ENCODE results near the gene MYO5B. TPM values are rescaled to one million over a fixed set of nuclear protein-coding genes. Genes with fewer than 3 reads are reported as not detected.
"Not testable (repeated sequence)": the region's sequence is repeated elsewhere in the genome, so short reads cannot be mapped to it uniquely, and the experiment has no call there.

Gene MYO5B
- polyA plus RNA-seq, 2 donors = 35.3 to 38.5 TPM

GRCh38 chr18:49783631-49784030 lies 411.3 kb downstream of the MYO5B start:
- not testable (repeated sequence) for H3K27me3 ChIP-seq (ENCODE audit: control insufficient read depth in 1 of 2, insufficient read depth in 2 of 2, low read length in 2 of 2); H3K4me1 ChIP-seq (ENCODE audit: control insufficient read depth in 2 of 2, insufficient read depth in 2 of 2, low read length in 1 of 2); H3K4me3 ChIP-seq (ENCODE audit: low read depth in 1 of 2, low read length in 2 of 2); H3K27ac ChIP-seq (ENCODE audit: low read depth in 2 of 2, low read length in 1 of 2); H3K9me3 ChIP-seq (ENCODE audit: control insufficient read depth in 2 of 2, insufficient read depth in 1 of 2, low read depth in 1 of 2, low read length in 1 of 2); H3K36me3 ChIP-seq (ENCODE audit: control insufficient read depth in 2 of 2, insufficient read depth in 2 of 2, low read length in 1 of 2)
- WGBS, 2 donors = 94 to 95% methylated on average over 3 of the region's 3 CpGs

DNA sequence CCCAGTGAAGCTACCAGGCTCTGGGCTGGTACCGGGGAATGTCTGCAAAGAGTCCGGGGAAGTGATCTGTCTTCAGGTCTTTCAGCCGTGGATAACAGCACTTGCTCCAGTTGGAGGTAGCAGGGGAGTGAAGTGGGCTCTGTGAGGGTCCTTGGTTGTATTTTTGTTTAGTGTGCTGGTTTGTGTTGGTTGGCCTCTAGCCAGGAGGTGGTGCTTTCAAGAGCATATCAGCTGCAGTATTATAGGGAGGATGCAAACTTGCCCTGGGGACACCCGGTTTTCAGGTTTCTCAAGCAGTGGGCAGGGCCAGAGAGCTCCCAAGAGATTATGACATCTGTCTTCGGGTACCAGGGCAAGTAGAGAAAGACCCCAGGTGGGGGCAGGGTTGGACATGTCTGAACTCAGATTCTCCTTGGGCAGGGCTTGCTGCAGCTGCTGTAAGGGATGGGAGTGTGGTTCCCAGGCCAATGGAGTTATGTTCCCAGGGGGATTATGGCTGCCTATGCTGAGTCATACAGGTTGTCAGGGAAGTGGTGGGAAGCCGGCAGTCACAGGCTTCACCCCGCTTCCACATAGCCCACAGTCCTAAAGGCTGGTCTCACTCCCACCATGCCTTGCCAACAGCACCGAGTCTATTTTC lies 416.0 kb downstream of the MYO5B start:
- Histone ChIP-seq H3K9me3 (ENCODE audit: control insufficient read depth in 2 of 2, insufficient read depth in 1 of 2, low read depth in 1 of 2, low read length in 1 of 2) (peaks cover 0 to 2% of the 10 kb centered on the region in 2 donors), H3K4me3 (ENCODE audit: low read depth in 1 of 2, low read length in 2 of 2) (no peak overlapping the region), H3K36me3 (ENCODE audit: control insufficient read depth in 2 of 2, insufficient read depth in 2 of 2, low read length in 1 of 2) (no peaks in the 10 kb centered on the region), H3K27me3 (ENCODE audit: control insufficient read depth in 1 of 2, insufficient read depth in 2 of 2, low read length in 2 of 2) (no peaks in the 10 kb centered on the region), H3K27ac (ENCODE audit: low read depth in 2 of 2, low read length in 1 of 2) (no peak overlapping the region), H3K4me1 (ENCODE audit: control insufficient read depth in 2 of 2, insufficient read depth in 2 of 2, low read length in 1 of 2) (no peaks in the 10 kb centered on the region)
- WGBS, 2 donors = 72 to 82% methylated on average over 8 of the region's 8 CpGs

Other genes with a start within 250 kb of the MYO5B start
- under 1 TPM; 0.13 to 0.33 TPM for gene CFAP53, start 71.3 kb upstream of the MYO5B start, polyA plus RNA-seq
- gene MBD1, start 86.4 kb upstream of the MYO5B start, polyA plus RNA-seq = 10 to 100 TPM; 32.5 to 34.8 TPM
- 10 to 100 TPM; 51.1 to 81.5 TPM for gene CXXC1, start 92.5 kb upstream of the MYO5B start, polyA plus RNA-seq
- 1 to 10 TPM; 2.4 to 3.1 TPM for gene SKA1, start 179.9 kb upstream of the MYO5B start, polyA plus RNA-seq